Measurements from ENCODE around the gene FBLN2.

DNA sequence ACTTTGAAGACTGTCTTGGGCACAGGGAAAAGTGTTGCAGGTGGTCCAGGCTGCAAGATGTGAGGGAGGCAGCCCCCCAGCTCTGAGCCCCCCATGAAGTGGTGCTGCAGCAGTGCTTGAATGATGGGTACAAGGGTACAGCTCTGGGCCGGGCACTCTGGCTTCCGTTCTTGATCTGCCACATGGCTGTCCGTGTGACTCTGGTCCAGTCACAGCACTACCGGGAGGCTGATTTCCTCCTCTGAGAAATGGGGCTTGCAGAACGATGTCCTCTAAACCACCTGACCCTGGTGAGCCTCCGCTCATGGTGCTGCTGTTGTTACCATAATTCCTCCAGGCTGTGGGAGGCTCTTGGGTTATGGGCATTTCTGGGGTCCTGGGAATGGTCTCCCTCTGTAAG is 75.1 kb downstream of the FBLN2 start:
- no peak for TF ChIP-seq CTCF (IDR thresholded peaks at IDR 0.05; ENCODE audit: borderline replicate concordance, extremely low read depth, low read length, poor library complexity, severe bottlenecking)
- TF ChIP-seq EZH2 (IDR thresholded peaks at IDR 0.05; ENCODE audit: borderline replicate concordance, low read depth, low read length, severe bottlenecking) = no peak
